ENCODE results near the gene TCERG1L.

TCERG1L gene

GRCh38 chr10:131056781-131057180, 254.7 kb downstream of the TCERG1L start:
- DNase-seq = no peak

- no peak for DNase-seq
Observed at GRCh38 chr10:131056091-131056579, 255.4 kb downstream of the TCERG1L start.

GRCh38 chr10:131055437-131055836, 256.1 kb downstream of the TCERG1L start:
- no peak for DNase-seq

- no peak for DNase-seq
Observed at GRCh38 chr10:131053192-131053591, 258.3 kb downstream of the TCERG1L start.

GRCh38 chr10:131050162-131050766, 261.3 kb downstream of the TCERG1L start:
- DNase-seq = no peak

GRCh38 chr10:131049016-131049415, 262.5 kb downstream of the TCERG1L start:
- DNase-seq = no peak

GRCh38 chr10:131048606-131049005, 262.9 kb downstream of the TCERG1L start:
- DNase-seq = no peak

GRCh38 chr10:131047501-131047900, 264.0 kb downstream of the TCERG1L start:
- DNase-seq = no peak

- DNase-seq = no peak
Observed at GRCh38 chr10:131046194-131046593, 265.3 kb downstream of the TCERG1L start.

- no peak for DNase-seq
Observed at GRCh38 chr10:131044379-131045111, 267.0 kb downstream of the TCERG1L start.

GRCh38 chr10:131043039-131043691, 268.4 kb downstream of the TCERG1L start:
- DNase-seq = no peak
